HEK293 (cell line): ENCODE measurements around the gene DNAJC12.
A peak's percentile ranks its signal among the peaks of the same experiment; 100 is the strongest.

ENCODE experiments used
- BCL11B ChIP-seq: fragments of 450-650 bp; formaldehyde crosslinking; IDR thresholded peaks from 2 replicates; pipeline ENCODE4 v1.5.1; 2016; ENCODE audit warnings: low read depth, missing biosample characterization, missing genetic modification characterization
- FEZF1 ChIP-seq: fragments of 450-650 bp; formaldehyde crosslinking; IDR thresholded peaks from 2 replicates; pipeline ENCODE4 v1.5.1; 2016; ENCODE audit warnings: missing biosample characterization, missing genetic modification characterization
- GLI2 ChIP-seq: fragments of 450-650 bp; formaldehyde crosslinking; IDR thresholded peaks from 2 replicates; pipeline ENCODE4; 2017; ENCODE audit warnings: missing biosample characterization, missing genetic modification characterization, low read depth, borderline replicate concordance
- ZBTB17 ChIP-seq: fragments of 450-650 bp; formaldehyde crosslinking; IDR thresholded peaks from 2 replicates; pipeline ENCODE4 v1.5.1; 2016; ENCODE audit warnings: missing biosample characterization, missing genetic modification characterization
- ZFP41 ChIP-seq: fragments of 450-650 bp; formaldehyde crosslinking; IDR thresholded peaks from 2 replicates; pipeline ENCODE4 v1.5.1; 2016; ENCODE audit warnings: missing biosample characterization, missing genetic modification characterization, borderline replicate concordance
- ZNF10 ChIP-seq: fragments of 450-650 bp; formaldehyde crosslinking; IDR thresholded peaks from 2 replicates; pipeline ENCODE4 v1.5.1; 2017; ENCODE audit warnings: missing biosample characterization, missing genetic modification characterization
- ZNF155 ChIP-seq: fragments of 450-650 bp; formaldehyde crosslinking; IDR thresholded peaks from 2 replicates; pipeline ENCODE4 v1.5.1; 2016; ENCODE audit warnings: missing biosample characterization, missing genetic modification characterization
- ZNF16 ChIP-seq: fragments of 450-650 bp; formaldehyde crosslinking; IDR thresholded peaks from 2 replicates; pipeline ENCODE4 v1.5.1; 2016; ENCODE audit warnings: low read depth, missing biosample characterization, missing genetic modification characterization
- ZNF19 ChIP-seq: fragments of 450-650 bp; formaldehyde crosslinking; IDR thresholded peaks from 2 replicates; pipeline ENCODE4; 2016; ENCODE audit warnings: missing biosample characterization, missing genetic modification characterization, low read depth
- ZNF555 ChIP-seq: fragments of 450-650 bp; formaldehyde crosslinking; conservative IDR thresholded peaks from 2 replicates; pipeline ENCODE4 v1.5.1; 2017; ENCODE audit warnings: missing biosample characterization, mild to moderate bottlenecking, missing genetic modification characterization, inconsistent platforms
- ZNF560 ChIP-seq: fragments of 450-650 bp; formaldehyde crosslinking; IDR thresholded peaks from 2 replicates; pipeline ENCODE4 v1.5.1; 2017; ENCODE audit warnings: missing biosample characterization, missing genetic modification characterization, borderline replicate concordance
- ZNF623 ChIP-seq: fragments of 450-650 bp; formaldehyde crosslinking; IDR thresholded peaks from 2 replicates; pipeline ENCODE4 v1.5.1; 2016; ENCODE audit warnings: missing biosample characterization, missing genetic modification characterization
- ZNF776 ChIP-seq: fragments of 450-650 bp; formaldehyde crosslinking; IDR thresholded peaks from 2 replicates; pipeline ENCODE4 v1.5.0; 2017; ENCODE audit warnings: missing biosample characterization, missing genetic modification characterization, borderline replicate concordance
- ZNF843 ChIP-seq: fragments of 450-650 bp; formaldehyde crosslinking; IDR thresholded peaks from 2 replicates; pipeline ENCODE4 v1.5.1; 2016; ENCODE audit warnings: missing biosample characterization, missing genetic modification characterization
- ZSCAN30 ChIP-seq: fragments of 450-650 bp; IDR thresholded peaks from 2 replicates; pipeline ENCODE4 v1.5.1; 2018; ENCODE audit warnings: missing biosample characterization, mild to moderate bottlenecking, missing genetic modification characterization, moderate library complexity
- TF ChIP-seq, protein P1 (sequence below): fragments of 450-650 bp; formaldehyde crosslinking; IDR thresholded peaks from 2 replicates; pipeline ENCODE4 v1.5.1; 2017; ENCODE audit warnings: missing biosample characterization, mild to moderate bottlenecking, missing genetic modification characterization, moderate library complexity
- TF ChIP-seq, protein P2 (sequence below): fragments of 450-650 bp; formaldehyde crosslinking; IDR thresholded peaks from 2 replicates; pipeline ENCODE4 v1.5.1; 2017; ENCODE audit warnings: missing biosample characterization, missing genetic modification characterization
- TF ChIP-seq, protein P3 (sequence below): fragments of 450-650 bp; formaldehyde crosslinking; IDR thresholded peaks from 2 replicates; pipeline ENCODE4 v1.5.1; 2016; ENCODE audit warnings: missing biosample characterization, missing genetic modification characterization
- TF ChIP-seq, protein P4 (sequence below): fragments of 450-650 bp; formaldehyde crosslinking; IDR thresholded peaks from 2 replicates; pipeline ENCODE4 v1.5.1; 2016; ENCODE audit warnings: missing biosample characterization, missing genetic modification characterization
- TF ChIP-seq, protein P5 (sequence below): fragments of 450-650 bp; formaldehyde crosslinking; IDR thresholded peaks from 2 replicates; pipeline ENCODE4 v1.5.1; 2016; ENCODE audit warnings: missing biosample characterization, missing genetic modification characterization
- TF ChIP-seq, protein P6 (sequence below): fragments of 450-650 bp; IDR thresholded peaks from 2 replicates; pipeline ENCODE4 v1.5.1; 2018; ENCODE audit warnings: missing biosample characterization, missing genetic modification characterization
- TF ChIP-seq, protein P7 (sequence below): fragments of 450-650 bp; formaldehyde crosslinking; conservative IDR thresholded peaks from 2 replicates; pipeline ENCODE4 v1.5.1; 2016; ENCODE audit warnings: low read depth, missing biosample characterization, missing genetic modification characterization

DNAJC12 gene

DNA sequence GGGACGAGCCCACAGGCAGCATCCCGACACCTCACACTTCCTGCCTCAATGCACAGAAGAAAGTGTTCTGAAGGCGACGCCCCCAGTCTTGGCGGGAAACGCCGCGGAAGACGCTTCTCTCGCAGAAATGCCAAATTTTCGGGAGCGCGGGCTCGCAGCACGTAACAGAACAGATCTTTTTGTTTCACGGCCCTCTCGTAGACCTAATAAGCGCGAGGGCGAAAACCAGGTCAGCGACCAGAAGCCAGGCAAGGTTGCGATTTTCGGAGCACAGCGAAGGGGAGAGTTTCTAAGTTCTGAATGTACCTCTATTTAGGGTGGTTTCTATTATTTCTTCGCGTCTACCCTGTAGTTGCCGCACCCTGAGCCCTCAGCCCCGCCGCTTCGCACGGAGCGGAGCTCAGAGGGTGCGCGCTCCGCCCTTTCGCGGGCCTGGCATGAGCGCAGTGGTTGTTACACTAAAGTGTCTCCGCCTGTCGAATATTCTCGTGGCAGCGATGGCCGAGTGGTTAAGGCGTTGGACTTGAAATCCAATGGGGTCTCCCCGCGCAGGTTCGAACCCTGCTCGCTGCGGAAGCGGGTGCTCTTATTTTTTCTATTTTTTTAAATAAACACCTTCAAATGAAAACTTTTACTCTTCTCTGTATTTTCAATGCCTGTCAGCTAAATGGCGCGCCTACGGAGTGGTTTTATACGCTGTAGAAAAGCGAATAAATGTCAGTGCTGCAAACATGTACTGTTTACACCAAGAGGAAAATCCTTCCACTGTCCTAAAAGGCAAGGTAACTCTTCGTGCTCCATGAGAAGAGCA, 73.8 kb downstream of the DNAJC12 start (continued):
- TF ChIP-seq, protein P1, sequence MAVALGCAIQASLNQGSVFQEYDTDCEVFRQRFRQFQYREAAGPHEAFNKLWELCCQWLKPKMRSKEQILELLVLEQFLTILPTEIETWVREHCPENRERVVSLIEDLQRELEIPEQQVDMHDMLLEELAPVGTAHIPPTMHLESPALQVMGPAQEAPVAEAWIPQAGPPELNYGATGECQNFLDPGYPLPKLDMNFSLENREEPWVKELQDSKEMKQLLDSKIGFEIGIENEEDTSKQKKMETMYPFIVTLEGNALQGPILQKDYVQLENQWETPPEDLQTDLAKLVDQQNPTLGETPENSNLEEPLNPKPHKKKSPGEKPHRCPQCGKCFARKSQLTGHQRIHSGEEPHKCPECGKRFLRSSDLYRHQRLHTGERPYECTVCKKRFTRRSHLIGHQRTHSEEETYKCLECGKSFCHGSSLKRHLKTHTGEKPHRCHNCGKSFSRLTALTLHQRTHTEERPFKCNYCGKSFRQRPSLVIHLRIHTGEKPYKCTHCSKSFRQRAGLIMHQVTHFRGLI (tag by site-specific recombination): peak; percentile 43; the same call in 1 of the 2 replicates
- TF ChIP-seq ZNF555 (tag by site-specific recombination) (no peak), ZNF19 (tag by site-specific recombination) (no peak), FEZF1 (tag by site-specific recombination) (no peak; the same call in 1 of the 2 replicates), ZFP41 (tag by site-specific recombination) (no peak), ZBTB17 (tag by site-specific recombination) (peak; percentile 79), GLI2 (no peak), ZNF776 (tag by site-specific recombination) (no peak), ZNF843 (peak; percentile 36; the same call in 1 of the 2 replicates), ZSCAN30 (peak; percentile 67; the same call in 1 of the 2 replicates), ZNF623 (tag by site-specific recombination) (peak; percentile 22), ZNF155 (tag by site-specific recombination) (no peak), ZNF560 (no peak), ZNF10 (tag by site-specific recombination) (no peak), BCL11B (tag by site-specific recombination) (no peak), ZNF16 (tag by site-specific recombination) (no peak)
- TF ChIP-seq, protein P2, sequence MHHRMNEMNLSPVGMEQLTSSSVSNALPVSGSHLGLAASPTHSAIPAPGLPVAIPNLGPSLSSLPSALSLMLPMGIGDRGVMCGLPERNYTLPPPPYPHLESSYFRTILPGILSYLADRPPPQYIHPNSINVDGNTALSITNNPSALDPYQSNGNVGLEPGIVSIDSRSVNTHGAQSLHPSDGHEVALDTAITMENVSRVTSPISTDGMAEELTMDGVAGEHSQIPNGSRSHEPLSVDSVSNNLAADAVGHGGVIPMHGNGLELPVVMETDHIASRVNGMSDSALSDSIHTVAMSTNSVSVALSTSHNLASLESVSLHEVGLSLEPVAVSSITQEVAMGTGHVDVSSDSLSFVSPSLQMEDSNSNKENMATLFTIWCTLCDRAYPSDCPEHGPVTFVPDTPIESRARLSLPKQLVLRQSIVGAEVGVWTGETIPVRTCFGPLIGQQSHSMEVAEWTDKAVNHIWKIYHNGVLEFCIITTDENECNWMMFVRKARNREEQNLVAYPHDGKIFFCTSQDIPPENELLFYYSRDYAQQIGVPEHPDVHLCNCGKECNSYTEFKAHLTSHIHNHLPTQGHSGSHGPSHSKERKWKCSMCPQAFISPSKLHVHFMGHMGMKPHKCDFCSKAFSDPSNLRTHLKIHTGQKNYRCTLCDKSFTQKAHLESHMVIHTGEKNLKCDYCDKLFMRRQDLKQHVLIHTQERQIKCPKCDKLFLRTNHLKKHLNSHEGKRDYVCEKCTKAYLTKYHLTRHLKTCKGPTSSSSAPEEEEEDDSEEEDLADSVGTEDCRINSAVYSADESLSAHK: peak; percentile 84
- TF ChIP-seq, protein P3, sequence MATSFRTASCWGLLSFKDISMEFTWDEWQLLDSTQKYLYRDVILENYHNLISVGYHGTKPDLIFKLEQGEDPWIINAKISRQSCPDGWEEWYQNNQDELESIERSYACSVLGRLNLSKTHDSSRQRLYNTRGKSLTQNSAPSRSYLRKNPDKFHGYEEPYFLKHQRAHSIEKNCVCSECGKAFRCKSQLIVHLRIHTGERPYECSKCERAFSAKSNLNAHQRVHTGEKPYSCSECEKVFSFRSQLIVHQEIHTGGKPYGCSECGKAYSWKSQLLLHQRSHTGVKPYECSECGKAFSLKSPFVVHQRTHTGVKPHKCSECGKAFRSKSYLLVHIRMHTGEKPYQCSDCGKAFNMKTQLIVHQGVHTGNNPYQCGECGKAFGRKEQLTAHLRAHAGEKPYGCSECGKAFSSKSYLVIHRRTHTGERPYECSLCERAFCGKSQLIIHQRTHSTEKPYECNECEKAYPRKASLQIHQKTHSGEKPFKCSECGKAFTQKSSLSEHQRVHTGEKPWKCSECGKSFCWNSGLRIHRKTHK (tag by site-specific recombination): no peak
- TF ChIP-seq, protein P4, sequence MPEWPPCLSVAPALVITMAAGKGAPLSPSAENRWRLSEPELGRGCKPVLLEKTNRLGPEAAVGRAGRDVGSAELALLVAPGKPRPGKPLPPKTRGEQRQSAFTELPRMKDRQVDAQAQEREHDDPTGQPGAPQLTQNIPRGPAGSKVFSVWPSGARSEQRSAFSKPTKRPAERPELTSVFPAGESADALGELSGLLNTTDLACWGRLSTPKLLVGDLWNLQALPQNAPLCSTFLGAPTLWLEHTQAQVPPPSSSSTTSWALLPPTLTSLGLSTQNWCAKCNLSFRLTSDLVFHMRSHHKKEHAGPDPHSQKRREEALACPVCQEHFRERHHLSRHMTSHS (tag by site-specific recombination): no peak
- TF ChIP-seq, protein P5, sequence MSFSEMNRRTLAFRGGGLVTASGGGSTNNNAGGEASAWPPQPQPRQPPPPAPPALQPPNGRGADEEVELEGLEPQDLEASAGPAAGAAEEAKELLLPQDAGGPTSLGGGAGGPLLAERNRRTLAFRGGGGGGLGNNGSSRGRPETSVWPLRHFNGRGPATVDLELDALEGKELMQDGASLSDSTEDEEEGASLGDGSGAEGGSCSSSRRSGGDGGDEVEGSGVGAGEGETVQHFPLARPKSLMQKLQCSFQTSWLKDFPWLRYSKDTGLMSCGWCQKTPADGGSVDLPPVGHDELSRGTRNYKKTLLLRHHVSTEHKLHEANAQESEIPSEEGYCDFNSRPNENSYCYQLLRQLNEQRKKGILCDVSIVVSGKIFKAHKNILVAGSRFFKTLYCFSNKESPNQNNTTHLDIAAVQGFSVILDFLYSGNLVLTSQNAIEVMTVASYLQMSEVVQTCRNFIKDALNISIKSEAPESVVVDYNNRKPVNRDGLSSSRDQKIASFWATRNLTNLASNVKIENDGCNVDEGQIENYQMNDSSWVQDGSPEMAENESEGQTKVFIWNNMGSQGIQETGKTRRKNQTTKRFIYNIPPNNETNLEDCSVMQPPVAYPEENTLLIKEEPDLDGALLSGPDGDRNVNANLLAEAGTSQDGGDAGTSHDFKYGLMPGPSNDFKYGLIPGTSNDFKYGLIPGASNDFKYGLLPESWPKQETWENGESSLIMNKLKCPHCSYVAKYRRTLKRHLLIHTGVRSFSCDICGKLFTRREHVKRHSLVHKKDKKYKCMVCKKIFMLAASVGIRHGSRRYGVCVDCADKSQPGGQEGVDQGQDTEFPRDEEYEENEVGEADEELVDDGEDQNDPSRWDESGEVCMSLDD: peak; percentile 27; the same call in 1 of the 2 replicates
- TF ChIP-seq, protein P6, sequence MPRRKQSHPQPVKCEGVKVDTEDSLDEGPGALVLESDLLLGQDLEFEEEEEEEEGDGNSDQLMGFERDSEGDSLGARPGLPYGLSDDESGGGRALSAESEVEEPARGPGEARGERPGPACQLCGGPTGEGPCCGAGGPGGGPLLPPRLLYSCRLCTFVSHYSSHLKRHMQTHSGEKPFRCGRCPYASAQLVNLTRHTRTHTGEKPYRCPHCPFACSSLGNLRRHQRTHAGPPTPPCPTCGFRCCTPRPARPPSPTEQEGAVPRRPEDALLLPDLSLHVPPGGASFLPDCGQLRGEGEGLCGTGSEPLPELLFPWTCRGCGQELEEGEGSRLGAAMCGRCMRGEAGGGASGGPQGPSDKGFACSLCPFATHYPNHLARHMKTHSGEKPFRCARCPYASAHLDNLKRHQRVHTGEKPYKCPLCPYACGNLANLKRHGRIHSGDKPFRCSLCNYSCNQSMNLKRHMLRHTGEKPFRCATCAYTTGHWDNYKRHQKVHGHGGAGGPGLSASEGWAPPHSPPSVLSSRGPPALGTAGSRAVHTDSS (tag by site-specific recombination): 0 out of 2 replicates have a peak, but pooled peaks have one; percentile 16
- TF ChIP-seq, protein P7, sequence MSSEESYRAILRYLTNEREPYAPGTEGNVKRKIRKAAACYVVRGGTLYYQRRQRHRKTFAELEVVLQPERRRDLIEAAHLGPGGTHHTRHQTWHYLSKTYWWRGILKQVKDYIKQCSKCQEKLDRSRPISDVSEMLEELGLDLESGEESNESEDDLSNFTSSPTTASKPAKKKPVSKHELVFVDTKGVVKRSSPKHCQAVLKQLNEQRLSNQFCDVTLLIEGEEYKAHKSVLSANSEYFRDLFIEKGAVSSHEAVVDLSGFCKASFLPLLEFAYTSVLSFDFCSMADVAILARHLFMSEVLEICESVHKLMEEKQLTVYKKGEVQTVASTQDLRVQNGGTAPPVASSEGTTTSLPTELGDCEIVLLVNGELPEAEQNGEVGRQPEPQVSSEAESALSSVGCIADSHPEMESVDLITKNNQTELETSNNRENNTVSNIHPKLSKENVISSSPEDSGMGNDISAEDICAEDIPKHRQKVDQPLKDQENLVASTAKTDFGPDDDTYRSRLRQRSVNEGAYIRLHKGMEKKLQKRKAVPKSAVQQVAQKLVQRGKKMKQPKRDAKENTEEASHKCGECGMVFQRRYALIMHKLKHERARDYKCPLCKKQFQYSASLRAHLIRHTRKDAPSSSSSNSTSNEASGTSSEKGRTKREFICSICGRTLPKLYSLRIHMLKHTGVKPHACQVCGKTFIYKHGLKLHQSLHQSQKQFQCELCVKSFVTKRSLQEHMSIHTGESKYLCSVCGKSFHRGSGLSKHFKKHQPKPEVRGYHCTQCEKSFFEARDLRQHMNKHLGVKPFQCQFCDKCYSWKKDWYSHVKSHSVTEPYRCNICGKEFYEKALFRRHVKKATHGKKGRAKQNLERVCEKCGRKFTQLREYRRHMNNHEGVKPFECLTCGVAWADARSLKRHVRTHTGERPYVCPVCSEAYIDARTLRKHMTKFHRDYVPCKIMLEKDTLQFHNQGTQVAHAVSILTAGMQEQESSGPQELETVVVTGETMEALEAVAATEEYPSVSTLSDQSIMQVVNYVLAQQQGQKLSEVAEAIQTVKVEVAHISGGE: peak; percentile 88
